Effector memory CD4-positive, alpha-beta T cell (primary cell): ENCODE data around the gene LIN7A.

ENCODE experiments used
- DNase-seq, 3 donors: peaks; one replicate each; pipeline ENCODE4 v3.0.0-alpha.2; 2020
- H3K27ac ChIP-seq: 2 replicates; pipeline ENCODE4 v1.7.0; 2013; ENCODE audit warnings: mild to moderate bottlenecking, low read length, moderate library complexity; ENCODE audit not compliant: insufficient read depth, poor library complexity, severe bottlenecking
- H3K27me3 ChIP-seq: replicated peaks from 2 replicates; pipeline ENCODE4 v1.7.0; 2013; ENCODE audit warnings: mild to moderate bottlenecking, low read length; ENCODE audit not compliant: insufficient read depth, control insufficient read depth, poor library complexity, severe bottlenecking
- H3K36me3 ChIP-seq: 2 replicates; pipeline ENCODE4 v1.7.0; 2013; ENCODE audit warnings: mild to moderate bottlenecking, low read length, moderate library complexity; ENCODE audit not compliant: control insufficient read depth, insufficient read depth
- H3K4me1 ChIP-seq: 2 replicates; pipeline ENCODE4 v1.7.0; 2013; ENCODE audit warnings: low read length, mild to moderate bottlenecking; ENCODE audit not compliant: control insufficient read depth, insufficient read depth, poor library complexity, severe bottlenecking
- H3K4me3 ChIP-seq: 2 replicates; pipeline ENCODE4 v1.7.0; 2013; ENCODE audit warnings: low read length, low read depth, mild to moderate bottlenecking; ENCODE audit not compliant: insufficient read depth, poor library complexity, severe bottlenecking
- H3K9me3 ChIP-seq: 2 replicates; pipeline ENCODE4 v1.7.0; 2013; ENCODE audit warnings: mild to moderate bottlenecking, low read length, moderate library complexity; ENCODE audit not compliant: control insufficient read depth

Gene LIN7A

GRCh38 chr12:80747800-80748199 lies 189.9 kb downstream of the LIN7A start:
- H3K27me3 ChIP-seq = no peaks in the 10 kb centered on the region
- no peaks in the 10 kb centered on the region for H3K36me3 ChIP-seq
- H3K4me3 ChIP-seq = no peak overlapping the region
- H3K9me3 ChIP-seq = no peaks in the 10 kb centered on the region
- H3K27ac ChIP-seq = no peak overlapping the region
- no peak for DNase-seq
- no peaks in the 10 kb centered on the region for H3K4me1 ChIP-seq

DNA sequence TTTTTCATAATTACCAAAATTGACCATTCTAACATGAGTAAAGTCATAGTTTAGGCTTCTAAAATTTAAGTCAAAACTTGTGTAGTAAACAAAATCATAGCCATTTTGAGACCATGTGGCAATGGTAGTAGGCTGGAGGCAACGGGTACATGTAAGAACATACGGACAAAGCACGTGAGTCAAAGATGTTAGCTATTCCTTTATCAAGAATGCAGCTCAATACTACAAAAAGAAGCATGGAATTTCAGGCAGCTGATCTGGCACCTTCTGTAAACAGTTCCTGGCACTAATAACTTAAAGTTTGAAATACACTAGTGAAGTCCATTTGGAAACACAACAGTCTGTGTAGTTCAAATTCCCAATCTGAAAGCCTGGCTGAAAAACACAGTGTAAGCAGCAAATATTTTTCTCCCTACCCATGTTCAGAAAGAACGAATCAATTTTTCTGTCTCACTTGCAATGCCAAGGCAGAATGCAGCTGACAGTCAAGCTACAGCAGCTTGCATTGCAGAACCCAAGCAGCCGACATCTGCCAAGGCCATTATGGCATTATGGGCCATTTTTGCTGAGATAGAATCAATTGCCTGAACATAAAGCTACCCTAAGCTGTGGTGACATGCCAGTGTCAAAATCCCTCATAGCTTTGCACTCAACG lies 191.8 kb downstream of the LIN7A start:
- no peaks in the 10 kb centered on the region for H3K9me3 ChIP-seq
- no peak for DNase-seq

More for the DNA sequence above, 191.8 kb downstream of the LIN7A start:
- H3K4me1 ChIP-seq = no peaks in the 10 kb centered on the region
- H3K27me3 ChIP-seq = no peaks in the 10 kb centered on the region
- H3K36me3 ChIP-seq = no peaks in the 10 kb centered on the region
- H3K27ac ChIP-seq = no peak overlapping the region
- no peak overlapping the region for H3K4me3 ChIP-seq
